Endothelial cell of umbilical vein (primary cell): ENCODE data around the gene SULT2B1.

Source experiments
- EZH2 ChIP-seq: IDR thresholded peaks from 2 replicates; pipeline ENCODE4 v1.6.1; 2012; ENCODE audit warnings: borderline replicate concordance, low read depth, mild to moderate bottlenecking, moderate library complexity, low read length, inconsistent platforms; ENCODE audit not compliant: severe bottlenecking
- JUN ChIP-seq: IDR thresholded peaks from 2 replicates; pipeline ENCODE4 v1.6.1; 2011; ENCODE audit warnings: borderline replicate concordance, low read depth; ENCODE audit not compliant: insufficient read length, insufficient read depth
- MYC ChIP-seq: IDR thresholded peaks from one replicate; pipeline ENCODE4 v1.6.1; 2011; ENCODE audit warnings: mild to moderate bottlenecking, low read depth, low read length
- POLR2A ChIP-seq: IDR thresholded peaks from 2 replicates; pipeline ENCODE4 v1.6.1; 2012; ENCODE audit warnings: low read depth, mild to moderate bottlenecking, control low read depth, low read length
- POLR2AphosphoS5 ChIP-seq: IDR thresholded peaks from 2 replicates; pipeline ENCODE4 v1.6.1; 2012; ENCODE audit warnings: low read depth, mild to moderate bottlenecking, control low read depth, low read length, moderate library complexity; ENCODE audit not compliant: insufficient read depth
- TF ChIP-seq, protein P1 (sequence below), 2 donors: IDR thresholded peaks; 1 replicate in 1 of 2; 2 replicates in 1 of 2; pipeline ENCODE4 v1.5.1; 2011; ENCODE audit warnings: low read length in 2 of 2, mild to moderate bottlenecking in 2 of 2, moderate library complexity in 2 of 2, control low read depth in 1 of 2, inconsistent platforms in 1 of 2, low read depth in 1 of 2; ENCODE audit not compliant: insufficient read depth in 1 of 2; ENCODE audit errors: extremely low read depth in 1 of 2

DNA sequence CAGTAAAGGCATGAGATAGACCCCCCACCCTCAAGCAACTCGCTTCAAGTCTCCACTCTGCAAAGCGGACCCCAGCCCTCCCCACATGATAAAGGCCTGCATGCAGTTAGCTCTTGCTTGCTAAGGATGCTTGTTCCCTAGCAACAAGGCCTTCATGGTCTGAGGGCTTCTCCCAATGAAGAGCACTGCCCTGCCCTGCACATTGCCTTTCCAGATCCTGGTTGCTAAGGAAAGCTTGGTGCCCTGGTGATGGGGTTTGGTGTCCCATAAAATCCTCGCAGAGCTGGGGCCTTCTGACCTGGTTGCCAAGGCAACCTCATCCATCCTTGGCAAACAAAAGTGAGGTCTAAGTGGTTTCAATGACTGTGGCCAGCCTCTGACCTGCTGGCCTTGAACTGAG is 79.3 kb downstream of the SULT2B1 start:
- TF ChIP-seq, protein P1, sequence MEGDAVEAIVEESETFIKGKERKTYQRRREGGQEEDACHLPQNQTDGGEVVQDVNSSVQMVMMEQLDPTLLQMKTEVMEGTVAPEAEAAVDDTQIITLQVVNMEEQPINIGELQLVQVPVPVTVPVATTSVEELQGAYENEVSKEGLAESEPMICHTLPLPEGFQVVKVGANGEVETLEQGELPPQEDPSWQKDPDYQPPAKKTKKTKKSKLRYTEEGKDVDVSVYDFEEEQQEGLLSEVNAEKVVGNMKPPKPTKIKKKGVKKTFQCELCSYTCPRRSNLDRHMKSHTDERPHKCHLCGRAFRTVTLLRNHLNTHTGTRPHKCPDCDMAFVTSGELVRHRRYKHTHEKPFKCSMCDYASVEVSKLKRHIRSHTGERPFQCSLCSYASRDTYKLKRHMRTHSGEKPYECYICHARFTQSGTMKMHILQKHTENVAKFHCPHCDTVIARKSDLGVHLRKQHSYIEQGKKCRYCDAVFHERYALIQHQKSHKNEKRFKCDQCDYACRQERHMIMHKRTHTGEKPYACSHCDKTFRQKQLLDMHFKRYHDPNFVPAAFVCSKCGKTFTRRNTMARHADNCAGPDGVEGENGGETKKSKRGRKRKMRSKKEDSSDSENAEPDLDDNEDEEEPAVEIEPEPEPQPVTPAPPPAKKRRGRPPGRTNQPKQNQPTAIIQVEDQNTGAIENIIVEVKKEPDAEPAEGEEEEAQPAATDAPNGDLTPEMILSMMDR (IDR thresholded peaks at IDR 0.05; ENCODE audit: extremely low read depth in 1 of 2, insufficient read depth in 1 of 2, low read depth in 1 of 2, low read length in 2 of 2), result no peak
- no peak for TF ChIP-seq EZH2
- no peak for TF ChIP-seq JUN
- no peak for TF ChIP-seq POLR2AphosphoS5
- no peak for TF ChIP-seq MYC
- no peak for TF ChIP-seq POLR2A
